ENCODE results near the gene HEATR5A. TPM values are rescaled to one million over a fixed set of nuclear protein-coding genes. Genes with fewer than 3 reads are reported as not detected.

HEATR5A gene
- polyA plus RNA-seq, 3 donors: 13.1 to 21.0 (median 16.8) TPM

GRCh38 chr14:31414190-31414833 lies 6.0 kb downstream of the HEATR5A start:
- intact Hi-C loops (cut with micrococcal nuclease): no loop called here
- Histone ChIP-seq H3K27me3 (ENCODE audit: control insufficient read depth in 2 of 2, insufficient read depth in 2 of 2, low read length in 2 of 2) (no peaks in the 10 kb centered on the region), H3K9me3 (replicated peaks in 1 of 2; ENCODE audit: control insufficient read depth in 1 of 2, insufficient read depth in 1 of 2, low read length in 2 of 2) (no peaks in the 10 kb centered on the region), H3K79me2 (ENCODE audit: insufficient read depth, low read length) (peaks cover 88% of the 10 kb centered on the region), H3K9ac (ENCODE audit: insufficient read depth, low read length, poor library complexity, severe bottlenecking) (no peak overlapping the region), H3K36me3 (replicated peaks in 1 of 2; ENCODE audit: control insufficient read depth in 1 of 2, insufficient read depth in 2 of 2, low read length in 2 of 2) (no peaks in the 10 kb centered on the region), H3K4me2 (replicated peaks; ENCODE audit: extremely low read depth, low read length, poor library complexity, severe bottlenecking) (no peak overlapping the region), H3K4me1 (ENCODE audit: control insufficient read depth in 1 of 2, insufficient read depth in 2 of 2, low read length in 2 of 2) (peaks cover 33 to 62% of the 10 kb centered on the region in 2 donors), H3K27ac (ENCODE audit: low read depth in 1 of 2, low read length in 2 of 2) (no peak overlapping the region), H2AFZ (ENCODE audit: insufficient read depth, low read depth, low read length, poor library complexity, severe bottlenecking) (no peak overlapping the region), H4K20me1 (ENCODE audit: insufficient read depth, low read length) (peaks cover 26% of the 10 kb centered on the region), H3K4me3 (replicated peaks in 1 of 3; ENCODE audit: low read depth in 2 of 3, low read length in 3 of 3) (no peak overlapping the region)
- Mint-ChIP-seq H3K27ac (peak overlapping the region in 5 of 7 donors; percentile 0 to 87 (median 43)), H3K36me3 (peaks cover 6 to 14% of the 10 kb centered on the region in 2 donors), H3K4me1 (peaks cover 54% of the 10 kb centered on the region), H3K27me3 (ENCODE audit: low read depth in 3 of 3) (peaks cover 0 to 3% (median 0%) of the 10 kb centered on the region in 3 donors), H3K4me3 (no peak overlapping the region), H3K9me3 (peaks cover 0 to 3% (median 0%) of the 10 kb centered on the region in 7 donors)
- no peak for DNase-seq
- WGBS (ENCODE audit: insufficient coverage): no CpG with 5 or more reads among the region's 1 CpG
- TF ChIP-seq, protein P1, sequence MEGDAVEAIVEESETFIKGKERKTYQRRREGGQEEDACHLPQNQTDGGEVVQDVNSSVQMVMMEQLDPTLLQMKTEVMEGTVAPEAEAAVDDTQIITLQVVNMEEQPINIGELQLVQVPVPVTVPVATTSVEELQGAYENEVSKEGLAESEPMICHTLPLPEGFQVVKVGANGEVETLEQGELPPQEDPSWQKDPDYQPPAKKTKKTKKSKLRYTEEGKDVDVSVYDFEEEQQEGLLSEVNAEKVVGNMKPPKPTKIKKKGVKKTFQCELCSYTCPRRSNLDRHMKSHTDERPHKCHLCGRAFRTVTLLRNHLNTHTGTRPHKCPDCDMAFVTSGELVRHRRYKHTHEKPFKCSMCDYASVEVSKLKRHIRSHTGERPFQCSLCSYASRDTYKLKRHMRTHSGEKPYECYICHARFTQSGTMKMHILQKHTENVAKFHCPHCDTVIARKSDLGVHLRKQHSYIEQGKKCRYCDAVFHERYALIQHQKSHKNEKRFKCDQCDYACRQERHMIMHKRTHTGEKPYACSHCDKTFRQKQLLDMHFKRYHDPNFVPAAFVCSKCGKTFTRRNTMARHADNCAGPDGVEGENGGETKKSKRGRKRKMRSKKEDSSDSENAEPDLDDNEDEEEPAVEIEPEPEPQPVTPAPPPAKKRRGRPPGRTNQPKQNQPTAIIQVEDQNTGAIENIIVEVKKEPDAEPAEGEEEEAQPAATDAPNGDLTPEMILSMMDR (IDR thresholded peaks at IDR 0.05): no peak

DNA sequence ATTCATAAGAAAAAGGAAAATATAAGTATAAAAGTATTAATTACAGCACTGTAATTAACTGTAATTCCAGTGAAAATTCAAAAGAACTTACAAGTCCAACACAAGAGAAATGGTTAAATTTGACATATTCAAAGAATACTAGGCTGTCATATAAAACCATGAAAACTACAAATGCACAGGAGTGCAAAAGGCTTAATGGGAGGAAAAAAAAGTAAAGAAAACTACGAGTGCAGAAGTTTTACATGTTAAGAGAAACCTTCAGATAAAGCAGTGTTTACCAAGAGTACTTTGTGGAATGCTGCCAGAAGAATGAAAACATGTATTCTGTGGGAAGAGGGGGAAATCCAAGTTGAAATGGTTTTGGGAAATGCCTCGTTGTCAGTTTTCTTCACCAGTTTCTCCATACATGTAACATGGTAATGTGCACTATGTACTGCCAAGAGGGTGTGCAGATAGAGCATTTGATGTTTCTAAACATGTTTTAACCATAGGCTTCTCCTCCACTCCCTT lies 9.1 kb downstream of the HEATR5A start:
- Histone ChIP-seq H3K27ac (ENCODE audit: low read depth in 1 of 2, low read length in 2 of 2) (peak overlapping the region in 1 of 2 donors; percentile 81), H3K36me3 (replicated peaks in 1 of 2; ENCODE audit: control insufficient read depth in 1 of 2, insufficient read depth in 2 of 2, low read length in 2 of 2) (no peaks in the 10 kb centered on the region), H3K4me1 (ENCODE audit: control insufficient read depth in 1 of 2, insufficient read depth in 2 of 2, low read length in 2 of 2) (peaks cover 31 to 57% of the 10 kb centered on the region in 2 donors), H3K4me2 (replicated peaks; ENCODE audit: extremely low read depth, low read length, poor library complexity, severe bottlenecking) (no peak overlapping the region), H4K20me1 (ENCODE audit: insufficient read depth, low read length) (peaks cover 4% of the 10 kb centered on the region), H3K9me3 (replicated peaks in 1 of 2; ENCODE audit: control insufficient read depth in 1 of 2, insufficient read depth in 1 of 2, low read length in 2 of 2) (no peaks in the 10 kb centered on the region), H3K4me3 (replicated peaks in 1 of 3; ENCODE audit: low read depth in 2 of 3, low read length in 3 of 3) (no peak overlapping the region), H3K9ac (ENCODE audit: insufficient read depth, low read length, poor library complexity, severe bottlenecking) (no peak overlapping the region), H2AFZ (ENCODE audit: insufficient read depth, low read depth, low read length, poor library complexity, severe bottlenecking) (peak overlapping the region; percentile 21), H3K27me3 (ENCODE audit: control insufficient read depth in 2 of 2, insufficient read depth in 2 of 2, low read length in 2 of 2) (no peaks in the 10 kb centered on the region), H3K79me2 (ENCODE audit: insufficient read depth, low read length) (peaks cover 81% of the 10 kb centered on the region)
- H3K27me3 Mint-ChIP-seq (ENCODE audit: low read depth in 3 of 3): peaks cover 0 to 5% (median 0%) of the 10 kb centered on the region in 3 donors
- H3K4me1 Mint-ChIP-seq: peaks cover 45% of the 10 kb centered on the region
- TF ChIP-seq, protein P1 (IDR thresholded peaks at IDR 0.05): no peak
- intact Hi-C loops (cut with micrococcal nuclease): no loop called here
- WGBS (ENCODE audit: insufficient coverage): 13% methylated on average over 1 of the region's 2 CpGs
- peak overlapping the region in 4 of 7 donors; percentile 5 to 75 (median 39) for H3K27ac Mint-ChIP-seq
- peak in 1 of 3 donors; percentile 7 for DNase-seq
- H3K9me3 Mint-ChIP-seq: no peaks in the 10 kb centered on the region
- H3K36me3 Mint-ChIP-seq: peaks cover 0 to 2% of the 10 kb centered on the region in 2 donors
- no peak overlapping the region for H3K4me3 Mint-ChIP-seq

All from CD14-positive monocyte (primary cell).